ENCODE results near the gene APRT. TPM values are rescaled to one million over a fixed set of nuclear protein-coding genes. Genes with fewer than 3 reads are reported as not detected.

Gene APRT
- total and polyA plus RNA-seq, 2 of the 8 experiments (the other 6 are each of a cell fraction or from before 2014, with no cell fraction given): 221 to 267 TPM

DNA sequence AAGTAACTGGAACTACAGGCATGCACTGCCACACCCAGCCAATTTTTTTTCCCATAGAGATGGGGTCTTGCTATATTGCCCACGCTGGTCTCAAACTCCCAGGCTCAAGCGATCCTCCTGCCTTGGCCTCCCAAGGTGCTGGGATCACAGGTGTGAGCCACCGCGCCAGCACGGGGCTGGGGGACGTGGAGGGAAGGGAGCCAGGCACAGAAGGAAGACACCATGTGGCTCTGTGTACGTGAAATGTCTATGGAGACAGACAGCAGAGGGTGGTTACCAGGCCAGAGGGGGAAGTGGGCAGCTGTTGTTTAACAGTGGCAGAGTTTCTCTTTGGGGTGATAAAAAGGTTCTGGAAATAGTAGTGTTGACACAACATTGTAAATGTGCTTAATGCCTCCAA is 22.1 kb downstream of the APRT start:
- no peak overlapping the region for H3K18ac ChIP-seq (ENCODE audit: extremely low read depth, low read length)
- peaks cover 0 to 26% (median 18%) of the 10 kb centered on the region in 4 experiments; a peak in 6 of 7 replicates for H3K4me1 ChIP-seq (replicated peaks in 1 of 4; ENCODE audit: control insufficient read depth in 3 of 4, insufficient read depth in 4 of 4, low read length in 3 of 4)
- H3K4me2 ChIP-seq (ENCODE audit: insufficient read depth in 1 of 2, low read depth in 2 of 2, low read length in 2 of 2): no peak overlapping the region
- H4K5ac ChIP-seq (ENCODE audit: insufficient read length, low read depth, low read length): no peak overlapping the region
- H2BK20ac ChIP-seq (ENCODE audit: low read length): no peak overlapping the region
- no peaks in the 10 kb centered on the region for H4K20me1 ChIP-seq (replicated peaks in 1 of 2; ENCODE audit: control insufficient read depth in 1 of 2, insufficient read depth in 2 of 2, low read length in 2 of 2)
- no peaks in the 10 kb centered on the region for H3K79me2 ChIP-seq (ENCODE audit: control insufficient read depth in 1 of 2, insufficient read depth in 2 of 2, low read length in 2 of 2)
- CTCF ChIA-PET (ENCODE audit: partially characterized antibody): no interaction called here
- no peak overlapping the region for H4K91ac ChIP-seq (replicated peaks; ENCODE audit: insufficient read length, low read length)
- no peak overlapping the region for H4K8ac ChIP-seq (ENCODE audit: extremely low read depth, insufficient read depth, low read length)
- WGBS, 2 experiments (ENCODE audit: extremely low coverage in 1 of 2, insufficient coverage in 1 of 2, insufficient read length in 1 of 2, insufficient replicate concordance in 2 of 2, low coverage in 1 of 2, low lambda C conversion rate in 2 of 2, missing lambda C conversion rate in 1 of 2): 88% methylated on average over 6 of the region's 7 CpGs; no CpG with 5 or more reads in 1 of the 2 experiments
- no peak for DNase-seq (ENCODE audit: low read depth in 1 of 2, low spot score in 2 of 2)
- H2BK12ac ChIP-seq (ENCODE audit: low read depth, low read length): no peak overlapping the region
- H3K79me1 ChIP-seq (ENCODE audit: low read depth, low read length): no peaks in the 10 kb centered on the region
- POLR2A ChIA-PET (ENCODE audit: partially characterized antibody): interaction anchor here (1.4 kb wide), 1 partner anchor 10 kb away, joined by 3 read pairs; no protein-coding TSS in a partner anchor
- H3K27ac ChIP-seq (ENCODE audit: low read depth, low read length): no peak overlapping the region
- no peak overlapping the region for H2BK15ac ChIP-seq (ENCODE audit: low read length)
- no peak overlapping the region for H3K9ac ChIP-seq (replicated peaks in 1 of 4; ENCODE audit: extremely low read depth in 1 of 4, low read depth in 3 of 4, low read length in 3 of 4)
- H3K36me3 ChIP-seq (ENCODE audit: control insufficient read depth in 2 of 4, insufficient read depth in 4 of 4, low read length in 3 of 4): no peaks in the 10 kb centered on the region
- FAIRE-seq: no peak
- no peak overlapping the region for H3K4me3 ChIP-seq (ENCODE audit: extremely low read depth in 1 of 4, insufficient read depth in 2 of 4, low read depth in 3 of 4, low read length in 4 of 4)
- H3K56ac ChIP-seq (replicated peaks; ENCODE audit: insufficient read length, low read depth, low read length): no peak overlapping the region
- H2BK5ac ChIP-seq (ENCODE audit: low read depth, low read length): no peak overlapping the region
- no peak overlapping the region for H3K23ac ChIP-seq (ENCODE audit: insufficient read length)
- H3K4ac ChIP-seq (replicated peaks; ENCODE audit: insufficient read length, low read depth, low read length): no peak overlapping the region
- H3K14ac ChIP-seq (ENCODE audit: insufficient read length): no peak overlapping the region
- no peak overlapping the region for H2AFZ ChIP-seq (ENCODE audit: low read length)
- H3K9me3 ChIP-seq (ENCODE audit: insufficient read depth in 2 of 2, low read depth in 1 of 2, low read length in 1 of 2): no peaks in the 10 kb centered on the region
- no peak overlapping the region for H2BK120ac ChIP-seq (replicated peaks; ENCODE audit: low read depth, low read length)
- peaks cover 2% of the 10 kb centered on the region; the same call in 1 of the 2 replicates for H3K23me2 ChIP-seq (ENCODE audit: low read depth, low read length)
- H2AK5ac ChIP-seq (ENCODE audit: low read depth, low read length): no peak overlapping the region
- TF ChIP-seq KDM1A (IDR thresholded peaks at IDR 0.05; ENCODE audit: borderline replicate concordance, low read length) (no peak), CEBPB (IDR thresholded peaks at IDR 0.05; ENCODE audit: low read depth, low read length) (no peak), PHF8 (conservative IDR thresholded peaks at IDR 0.05; ENCODE audit: low read depth, low read length) (no peak), ZNF274 (IDR thresholded peaks at IDR 0.05; ENCODE audit: borderline replicate concordance, extremely low read depth, low read length) (no peak), KDM4A (IDR thresholded peaks at IDR 0.05; ENCODE audit: low read depth, low read length, severe bottlenecking) (no peak), SUZ12 (IDR thresholded peaks at IDR 0.05; ENCODE audit: low read length) (no peak)
- TF ChIP-seq, protein P1, sequence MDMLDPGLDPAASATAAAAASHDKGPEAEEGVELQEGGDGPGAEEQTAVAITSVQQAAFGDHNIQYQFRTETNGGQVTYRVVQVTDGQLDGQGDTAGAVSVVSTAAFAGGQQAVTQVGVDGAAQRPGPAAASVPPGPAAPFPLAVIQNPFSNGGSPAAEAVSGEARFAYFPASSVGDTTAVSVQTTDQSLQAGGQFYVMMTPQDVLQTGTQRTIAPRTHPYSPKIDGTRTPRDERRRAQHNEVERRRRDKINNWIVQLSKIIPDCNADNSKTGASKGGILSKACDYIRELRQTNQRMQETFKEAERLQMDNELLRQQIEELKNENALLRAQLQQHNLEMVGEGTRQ (IDR thresholded peaks at IDR 0.05; ENCODE audit: low read length): no peak
- TF ChIP-seq, protein P2, sequence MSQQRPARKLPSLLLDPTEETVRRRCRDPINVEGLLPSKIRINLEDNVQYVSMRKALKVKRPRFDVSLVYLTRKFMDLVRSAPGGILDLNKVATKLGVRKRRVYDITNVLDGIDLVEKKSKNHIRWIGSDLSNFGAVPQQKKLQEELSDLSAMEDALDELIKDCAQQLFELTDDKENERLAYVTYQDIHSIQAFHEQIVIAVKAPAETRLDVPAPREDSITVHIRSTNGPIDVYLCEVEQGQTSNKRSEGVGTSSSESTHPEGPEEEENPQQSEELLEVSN (IDR thresholded peaks at IDR 0.05): no peak
- H3K27me3 ChIP-seq (replicated peaks in 1 of 4; ENCODE audit: control insufficient read depth in 3 of 4, extremely low read depth in 1 of 4, insufficient read depth in 3 of 4, low read length in 3 of 4): peaks cover 0 to 6% (median 3%) of the 10 kb centered on the region in 4 experiments; a peak in 3 of 7 replicates

Measured in H1 (cell line).